Stimulated activated CD8-positive, alpha-beta memory T cell treated with anti-CD3 and anti-CD28 coated beads, Interleukin-7, amount 100 ng/mL, for 24 hours (primary cell): ENCODE measurements around the gene UQCC2.

ENCODE experiments used
- DNase-seq: peaks from one replicate; pipeline ENCODE4 v3.0.0-alpha.2; 2020; ENCODE audit warnings: low read depth

The UQCC2 gene

DNA sequence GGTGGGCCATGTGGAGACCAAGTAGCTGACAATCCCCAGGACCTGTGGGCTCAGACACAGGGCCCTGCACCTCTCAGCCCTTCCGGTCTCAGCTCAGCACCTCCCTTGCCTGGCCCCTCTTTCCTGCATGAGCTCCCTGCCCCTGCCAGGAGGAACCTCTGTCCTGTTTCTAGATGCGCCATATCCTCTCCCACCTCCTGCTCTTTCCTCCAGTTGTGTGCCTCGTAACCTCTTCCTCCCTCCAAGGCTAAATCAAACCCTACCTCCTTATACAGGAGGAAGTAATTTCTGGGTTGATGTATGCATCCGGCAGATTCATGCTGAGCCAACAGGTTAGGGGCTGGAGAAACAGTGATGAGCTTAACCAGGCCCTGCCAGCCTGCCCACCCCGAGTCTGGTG, 59.5 kb downstream of the UQCC2 start:
- DNase-seq, result no peak

DNA sequence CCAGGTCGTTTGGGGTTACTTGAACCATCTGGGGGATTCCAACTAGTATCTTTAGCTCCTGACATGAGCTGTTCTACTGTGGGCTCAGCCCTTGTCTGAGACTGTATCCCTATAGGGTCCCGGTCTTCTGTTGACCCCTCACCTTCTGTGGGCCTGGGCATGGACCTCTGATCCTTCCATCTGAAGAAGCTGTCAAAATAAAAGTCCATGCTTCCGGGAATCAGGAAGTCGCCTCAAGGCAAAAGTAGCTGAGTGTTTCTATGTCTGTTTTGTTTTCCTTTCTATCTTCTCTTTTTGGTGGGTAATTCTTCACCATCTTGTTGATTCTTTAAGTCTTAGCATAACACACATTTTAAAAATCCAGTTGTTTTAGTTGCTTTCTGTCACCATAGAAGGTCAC, 60.1 kb downstream of the UQCC2 start:
- DNase-seq, result no peak
